Smooth muscle cell (in vitro differentiated cells): ENCODE measurements around the gene ARAP1. TPM values are rescaled to one million over a fixed set of nuclear protein-coding genes. Genes with fewer than 3 reads are reported as not detected.

ENCODE experiments used
- DNase-seq: peaks from one replicate; lab custom pipeline; 2025; ENCODE audit not compliant: unreplicated experiment; lab: John Stamatoyannopoulos, UW
- H2AFZ ChIP-seq: fragments of 200-600 bp; sonication (generic); 2 replicates; pipeline ENCODE4 v1.6.0; 2016; ENCODE audit warnings: antibody characterized with exemption, low read depth, mild to moderate bottlenecking
- H3F3A ChIP-seq: fragments of 200-600 bp; sonication (generic); 2 replicates; pipeline ENCODE4 v1.6.0; 2017; ENCODE audit warnings: antibody characterized with exemption, low read depth
- H3K27ac ChIP-seq: fragments of 200-600 bp; sonication (generic); 2 replicates; pipeline ENCODE4 v1.5.1; 2016; ENCODE audit warnings: low read depth, mild to moderate bottlenecking
- H3K27me3 ChIP-seq: fragments of 200-600 bp; sonication (generic); 2 replicates; pipeline ENCODE4 v1.6.1; 2016; ENCODE audit warnings: low read depth, mild to moderate bottlenecking
- H3K36me3 ChIP-seq: fragments of 200-600 bp; sonication (generic); 2 replicates; pipeline ENCODE4 v1.5.1; 2016; ENCODE audit warnings: low read depth
- H3K4me1 ChIP-seq: fragments of 200-600 bp; sonication (generic); 2 replicates; pipeline ENCODE4 v1.5.1; 2016; ENCODE audit warnings: low read depth
- H3K4me2 ChIP-seq: fragments of 200-600 bp; sonication (generic); 2 replicates; pipeline ENCODE4 v1.6.0; 2016; ENCODE audit warnings: mild to moderate bottlenecking
- H3K4me3 ChIP-seq: fragments of 200-600 bp; sonication (generic); 2 replicates; pipeline ENCODE4 v1.5.1; 2016; ENCODE audit warnings: mild to moderate bottlenecking
- H3K79me2 ChIP-seq: fragments of 200-600 bp; sonication (generic); 2 replicates; pipeline ENCODE4 v1.6.0; 2016; ENCODE audit warnings: low read depth, mild to moderate bottlenecking
- H3K9ac ChIP-seq: fragments of 200-600 bp; sonication (generic); 2 replicates; pipeline ENCODE4 v1.6.0; 2016; ENCODE audit warnings: low read depth
- H3K9me3 ChIP-seq: fragments of 200-600 bp; sonication (generic); replicated peaks from 2 replicates; pipeline ENCODE4 v1.5.1; 2016; ENCODE audit warnings: low read depth
- H4K20me1 ChIP-seq: fragments of 200-600 bp; sonication (generic); 2 replicates; pipeline ENCODE4 v1.6.0; 2016; ENCODE audit warnings: low read depth
- CTCF ChIP-seq: fragments of 200-600 bp; sonication (generic); IDR thresholded peaks from 2 replicates; pipeline ENCODE4 v1.5.1; 2017; ENCODE audit warnings: borderline replicate concordance, mild to moderate bottlenecking, antibody characterized with exemption; ENCODE audit not compliant: insufficient read depth, poor library complexity, severe bottlenecking
- WGBS: methylation state at CpG from one replicate; pipeline ENCODE4 v1.1.7; 2016; ENCODE audit warnings: low lambda C conversion rate; 5-methylcytosine and 5-hydroxymethylcytosine counted together
- polyA plus RNA-seq: library from polyadenylated mRNA; unstranded; fragments of >200 nt; fragmentation: Nextera tagmentation; extraction: Ambion mirVana; gene quantifications from 2 replicates; pipeline ENCODE4 v1.2.1, GENCODE V29; 2016
- total RNA-seq: library from RNA; depleted of rRNA; stranded (reverse); fragments of >200 nt; gene quantifications from 2 replicates; pipeline ENCODE4 v1.2.3, GENCODE V29; 2014

Gene ARAP1
- total and polyA plus RNA-seq, 2 experiments from 2014 or later: 45.2 to 45.6 TPM

- TF ChIP-seq CTCF: no peak
- Histone ChIP-seq H3K79me2 (no peaks in the 10 kb centered on the region), H3K36me3 (no peaks in the 10 kb centered on the region), H3K9ac (no peak overlapping the region), H4K20me1 (no peaks in the 10 kb centered on the region), H3K27me3 (no peaks in the 10 kb centered on the region), H3K9me3 (no peaks in the 10 kb centered on the region), H3K4me3 (no peak overlapping the region), H3K4me2 (no peak overlapping the region), H3K4me1 (peaks cover 12% of the 10 kb centered on the region), H3F3A (peaks cover 3% of the 10 kb centered on the region), H3K27ac (no peak overlapping the region), H2AFZ (no peak overlapping the region)
- WGBS: 84% methylated on average over 8 of the region's 8 CpGs
- DNase-seq: no peak
Observed at GRCh38 chr11:72786305-72787215, 34.4 kb upstream of the ARAP1 start.

- 89% methylated on average over 10 of the region's 10 CpGs for WGBS
Observed at GRCh38 chr11:72784662-72785061, 32.5 kb upstream of the ARAP1 start.

GRCh38 chr11:72783144-72783905 lies 31.1 kb upstream of the ARAP1 start:
- no peak for TF ChIP-seq CTCF

More at GRCh38 chr11:72784662-72785061, 32.5 kb upstream of the ARAP1 start:
- no peak for TF ChIP-seq CTCF
- no peaks in the 10 kb centered on the region for H3K27me3 ChIP-seq
- H4K20me1 ChIP-seq: no peaks in the 10 kb centered on the region
- peaks cover 6% of the 10 kb centered on the region for H3K79me2 ChIP-seq
- H3K36me3 ChIP-seq: no peaks in the 10 kb centered on the region
- no peak overlapping the region for H3K9ac ChIP-seq
- H2AFZ ChIP-seq: no peak overlapping the region
- no peak overlapping the region for H3K4me2 ChIP-seq
- H3K27ac ChIP-seq: no peak overlapping the region
- H3K4me1 ChIP-seq: peaks cover 12% of the 10 kb centered on the region
- H3K4me3 ChIP-seq: no peak overlapping the region
- H3F3A ChIP-seq: peaks cover 3% of the 10 kb centered on the region
- H3K9me3 ChIP-seq: no peaks in the 10 kb centered on the region
- no peak for DNase-seq

More at GRCh38 chr11:72783144-72783905, 31.1 kb upstream of the ARAP1 start:
- 92% methylated on average over 2 of the region's 2 CpGs for WGBS
- DNase-seq: no peak
- no peak overlapping the region for H3K27ac ChIP-seq
- no peak overlapping the region for H2AFZ ChIP-seq
- no peaks in the 10 kb centered on the region for H3K27me3 ChIP-seq
- H3K36me3 ChIP-seq: no peaks in the 10 kb centered on the region
- no peak overlapping the region for H3K9ac ChIP-seq
- no peaks in the 10 kb centered on the region for H3K9me3 ChIP-seq
- H3K4me1 ChIP-seq: peaks cover 12% of the 10 kb centered on the region
- H4K20me1 ChIP-seq: no peaks in the 10 kb centered on the region
- no peak overlapping the region for H3K4me2 ChIP-seq
- H3K4me3 ChIP-seq: no peak overlapping the region
- peaks cover 3% of the 10 kb centered on the region for H3F3A ChIP-seq
- H3K79me2 ChIP-seq: peaks cover 10% of the 10 kb centered on the region
